ENCODE data around the gene KLLN. TPM values are rescaled to one million over a fixed set of nuclear protein-coding genes. Genes with fewer than 3 reads are reported as not detected.
"Not testable (repeated sequence)": the region's sequence is repeated elsewhere in the genome, so short reads cannot be mapped to it uniquely, and the experiment has no call there.

The KLLN gene
- polyA plus RNA-seq, 3 donors from 2014 or later: 0.06 to 0.17 TPM; not detected in 1

- H3K4me3 Mint-ChIP-seq: no peak overlapping the region
- H3K9me3 Mint-ChIP-seq: no peaks in the 10 kb centered on the region
- no peak for DNase-seq
- H3K27ac Mint-ChIP-seq: no peak overlapping the region
- H3K27me3 Mint-ChIP-seq (ENCODE audit: low read depth in 3 of 3): no peaks in the 10 kb centered on the region
- no peaks in the 10 kb centered on the region for H3K4me1 Mint-ChIP-seq
- H3K36me3 Mint-ChIP-seq: no peaks in the 10 kb centered on the region
Measured at GRCh38 chr10:87844837-87845623, 18.3 kb downstream of the KLLN start.

GRCh38 chr10:87843714-87844113, 19.6 kb downstream of the KLLN start:
- no peak overlapping the region for H3K4me3 Mint-ChIP-seq
- H3K4me1 Mint-ChIP-seq: no peaks in the 10 kb centered on the region
- no peak for DNase-seq
- H3K36me3 Mint-ChIP-seq: no peaks in the 10 kb centered on the region
- H3K27ac Mint-ChIP-seq: no peak overlapping the region
- H3K27me3 Mint-ChIP-seq (ENCODE audit: low read depth in 3 of 3): peaks cover 0 to 1% (median 0%) of the 10 kb centered on the region in 3 donors
- H3K9me3 Mint-ChIP-seq: no peaks in the 10 kb centered on the region

GRCh38 chr10:87842776-87843497, 20.4 kb downstream of the KLLN start:
- Mint-ChIP-seq H3K36me3 (no peaks in the 10 kb centered on the region), H3K4me3 (no peak overlapping the region), H3K27me3 (ENCODE audit: low read depth in 3 of 3) (peaks cover 0 to 1% (median 0%) of the 10 kb centered on the region in 3 donors), H3K9me3 (no peaks in the 10 kb centered on the region), H3K27ac (no peak overlapping the region), H3K4me1 (no peaks in the 10 kb centered on the region)
- DNase-seq: no peak

GRCh38 chr10:87842220-87842641, 21.1 kb downstream of the KLLN start:
- no peaks in the 10 kb centered on the region for H3K36me3 Mint-ChIP-seq
- H3K27me3 Mint-ChIP-seq (ENCODE audit: low read depth in 3 of 3): peaks cover 0 to 1% (median 0%) of the 10 kb centered on the region in 3 donors
- H3K9me3 Mint-ChIP-seq: no peaks in the 10 kb centered on the region
- H3K4me1 Mint-ChIP-seq: no peaks in the 10 kb centered on the region
- H3K27ac Mint-ChIP-seq: no peak overlapping the region
- no peak for DNase-seq
- no peak overlapping the region for H3K4me3 Mint-ChIP-seq

GRCh38 chr10:87841186-87841585, 22.1 kb downstream of the KLLN start:
- no peak for DNase-seq
- peaks cover 0 to 2% (median 0%) of the 10 kb centered on the region in 3 donors for H3K27me3 Mint-ChIP-seq (ENCODE audit: low read depth in 3 of 3)
- peaks cover 0 to 7% (median 0%) of the 10 kb centered on the region in 3 donors for H3K36me3 Mint-ChIP-seq
- no peaks in the 10 kb centered on the region for H3K4me1 Mint-ChIP-seq
- no peak overlapping the region for H3K4me3 Mint-ChIP-seq
- H3K9me3 Mint-ChIP-seq: peaks cover 0 to 2% (median 0%) of the 10 kb centered on the region in 6 donors
- H3K27ac Mint-ChIP-seq: no peak overlapping the region

- Mint-ChIP-seq H3K4me3 (no peak overlapping the region), H3K4me1 (no peaks in the 10 kb centered on the region), H3K9me3 (peaks cover 0 to 2% (median 0%) of the 10 kb centered on the region in 6 donors), H3K27ac (no peak overlapping the region), H3K27me3 (ENCODE audit: low read depth in 3 of 3) (peaks cover 0 to 3% (median 0%) of the 10 kb centered on the region in 3 donors), H3K36me3 (peaks cover 0 to 8% (median 0%) of the 10 kb centered on the region in 3 donors)
- DNase-seq: no peak
Measured at GRCh38 chr10:87838650-87839049, 24.7 kb downstream of the KLLN start.

- peaks cover 0 to 6% (median 0%) of the 10 kb centered on the region in 3 donors for H3K27me3 Mint-ChIP-seq (ENCODE audit: low read depth in 3 of 3)
- DNase-seq: no peak
- no peak overlapping the region for H3K4me3 Mint-ChIP-seq
- H3K36me3 Mint-ChIP-seq: peaks cover 0 to 8% (median 0%) of the 10 kb centered on the region in 3 donors
- H3K27ac Mint-ChIP-seq: no peak overlapping the region
- peaks cover 0 to 2% (median 0%) of the 10 kb centered on the region in 6 donors for H3K9me3 Mint-ChIP-seq
- H3K4me1 Mint-ChIP-seq: no peaks in the 10 kb centered on the region
Measured at GRCh38 chr10:87837445-87837844, 25.9 kb downstream of the KLLN start.

GRCh38 chr10:87836098-87836497, 27.2 kb downstream of the KLLN start:
- no peak for DNase-seq
- Mint-ChIP-seq H3K4me1 (peaks cover 3 to 4% of the 10 kb centered on the region in 2 donors), H3K36me3 (peaks cover 0 to 8% (median 0%) of the 10 kb centered on the region in 3 donors), H3K9me3 (peaks cover 0 to 2% (median 0%) of the 10 kb centered on the region in 6 donors), H3K4me3 (no peak overlapping the region), H3K27ac (no peak overlapping the region), H3K27me3 (ENCODE audit: low read depth in 3 of 3) (peaks cover 0 to 6% (median 0%) of the 10 kb centered on the region in 3 donors)

- peak overlapping the region in 3 of 5 donors; percentile 39 to 61 (median 50) for H3K4me3 Mint-ChIP-seq
- H3K27ac Mint-ChIP-seq: peak overlapping the region in 3 of 6 donors; percentile 7 to 48 (median 25)
- peaks cover 29 to 34% of the 10 kb centered on the region in 2 donors for H3K4me1 Mint-ChIP-seq
- H3K27me3 Mint-ChIP-seq (ENCODE audit: low read depth in 3 of 3): peaks cover 0 to 3% (median 2%) of the 10 kb centered on the region in 3 donors
- H3K9me3 Mint-ChIP-seq: no peaks in the 10 kb centered on the region
- no peaks in the 10 kb centered on the region for H3K36me3 Mint-ChIP-seq
- peak in 1 of 3 donors; percentile 28 for DNase-seq
Measured at GRCh38 chr10:87829986-87830729, 33.2 kb downstream of the KLLN start.

GRCh38 chr10:87829051-87829450, 34.3 kb downstream of the KLLN start:
- Mint-ChIP-seq H3K4me3 (peak overlapping the region in 1 of 5 donors; percentile 14), H3K4me1 (peaks cover 29 to 34% of the 10 kb centered on the region in 2 donors)
- H3K27ac Mint-ChIP-seq; H3K9me3 Mint-ChIP-seq; DNase-seq; H3K27me3 Mint-ChIP-seq (ENCODE audit: low read depth in 3 of 3); H3K36me3 Mint-ChIP-seq: not testable (repeated sequence)

- peaks cover 29 to 34% of the 10 kb centered on the region in 2 donors for H3K4me1 Mint-ChIP-seq
- peaks cover 0 to 3% (median 0%) of the 10 kb centered on the region in 3 donors for H3K27me3 Mint-ChIP-seq (ENCODE audit: low read depth in 3 of 3)
- H3K27ac Mint-ChIP-seq: no peak overlapping the region
- H3K9me3 Mint-ChIP-seq: no peaks in the 10 kb centered on the region
- no peak for DNase-seq
- H3K4me3 Mint-ChIP-seq: no peak overlapping the region
- no peaks in the 10 kb centered on the region for H3K36me3 Mint-ChIP-seq
Measured at GRCh38 chr10:87827681-87828080, 35.7 kb downstream of the KLLN start.

- H3K4me3 Mint-ChIP-seq: no peak overlapping the region
- H3K36me3 Mint-ChIP-seq: no peaks in the 10 kb centered on the region
- H3K27ac Mint-ChIP-seq: no peak overlapping the region
- peaks cover 29 to 34% of the 10 kb centered on the region in 2 donors for H3K4me1 Mint-ChIP-seq
- no peak for DNase-seq
- peaks cover 0 to 4% (median 0%) of the 10 kb centered on the region in 3 donors for H3K27me3 Mint-ChIP-seq (ENCODE audit: low read depth in 3 of 3)
- H3K9me3 Mint-ChIP-seq: no peaks in the 10 kb centered on the region
Measured at GRCh38 chr10:87826653-87827052, 36.7 kb downstream of the KLLN start.

GRCh38 chr10:87819289-87819585, 44.1 kb downstream of the KLLN start:
- H3K4me3 Mint-ChIP-seq: peak overlapping the region; percentile 48 to 90 (median 56)

More at GRCh38 chr10:87819289-87819585, 44.1 kb downstream of the KLLN start:
- Mint-ChIP-seq H3K27me3 (ENCODE audit: low read depth in 3 of 3) (peaks cover 4 to 13% (median 4%) of the 10 kb centered on the region in 3 donors), H3K36me3 (no peaks in the 10 kb centered on the region), H3K9me3 (no peaks in the 10 kb centered on the region), H3K4me1 (peaks cover 44 to 50% of the 10 kb centered on the region in 2 donors), H3K27ac (peak overlapping the region in 4 of 6 donors; percentile 58 to 94 (median 76))
- DNase-seq: no peak
